GM18907 (cell line): ENCODE measurements around the gene ECM1.

ENCODE experiments used
- ATAC-seq: cut with Tn5 transposase; IDR thresholded peaks from one replicate; pipeline ENCODE4 v1.9.1; 2021; ENCODE audit warnings: mild to moderate bottlenecking, moderate library complexity; ENCODE audit not compliant: unreplicated experiment

Gene ECM1

DNA sequence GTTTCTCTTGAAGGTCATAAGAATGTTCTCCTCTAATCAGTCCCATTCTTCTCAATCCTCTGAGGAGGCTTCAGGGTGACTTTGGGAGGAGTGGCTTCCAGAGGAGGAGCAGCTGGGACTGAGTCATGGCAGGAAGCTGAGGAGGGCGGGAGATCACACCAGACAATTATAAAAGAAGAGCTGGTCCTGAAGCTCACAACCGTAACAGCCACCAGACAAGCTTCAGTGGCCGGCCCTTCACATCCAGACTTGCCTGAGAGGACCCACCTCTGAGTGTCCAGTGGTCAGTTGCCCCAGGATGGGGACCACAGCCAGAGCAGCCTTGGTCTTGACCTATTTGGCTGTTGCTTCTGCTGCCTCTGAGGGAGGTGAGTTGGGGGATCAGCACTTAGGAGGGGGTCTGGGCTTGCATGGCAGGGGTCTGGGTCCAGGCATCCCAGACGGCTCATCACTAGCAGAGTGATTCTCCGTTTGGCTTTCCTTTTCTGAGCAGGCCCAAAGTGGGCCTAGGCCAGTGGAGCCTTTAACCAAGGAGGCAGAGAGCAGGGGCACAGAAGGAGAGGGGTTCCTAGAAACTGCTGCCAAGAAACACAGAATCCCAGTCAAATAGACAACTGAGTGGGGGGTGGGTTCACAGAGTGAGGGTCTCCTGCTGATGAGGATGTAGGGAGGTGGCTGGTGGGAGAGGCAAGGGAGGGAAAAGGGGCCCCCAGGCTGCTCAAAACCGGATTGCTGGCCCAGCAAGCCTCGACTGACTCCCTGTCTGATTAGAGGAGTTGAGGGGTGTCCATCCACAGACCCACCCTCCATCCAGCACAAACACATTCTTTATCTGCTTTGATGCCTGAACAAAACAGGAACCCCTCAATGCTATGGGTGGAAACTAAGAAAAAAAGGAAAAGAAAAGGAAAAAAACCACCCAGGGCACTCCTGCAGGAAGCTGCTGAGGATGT, at the start of gene ECM1:
ECM1 (plus strand) TSS at position 198 of the 953 bp plus-strand sequence; CDS start at position 299, 101 bp downstream.
- no peak for ATAC-seq

DNA sequence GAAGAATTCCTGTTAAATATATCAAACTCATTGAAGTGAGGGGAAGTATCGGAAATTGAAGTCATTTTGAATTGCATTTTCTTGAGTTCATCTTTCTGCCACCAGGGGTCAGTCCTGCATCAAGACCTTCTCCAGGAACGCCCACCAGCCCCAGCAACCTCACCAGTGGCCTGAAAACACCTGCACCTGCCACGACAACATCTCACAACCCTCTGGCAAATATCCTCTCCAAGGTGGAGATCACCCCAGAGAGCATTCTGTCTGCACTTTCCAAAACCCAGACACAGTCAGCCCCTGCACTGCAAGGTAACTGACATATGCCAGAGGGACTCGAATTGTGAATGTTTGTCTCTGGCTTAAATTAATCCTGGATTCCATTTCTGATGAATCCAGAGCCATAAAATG, 43.5 kb upstream of the ECM1 start:
- ATAC-seq = no peak

DNA sequence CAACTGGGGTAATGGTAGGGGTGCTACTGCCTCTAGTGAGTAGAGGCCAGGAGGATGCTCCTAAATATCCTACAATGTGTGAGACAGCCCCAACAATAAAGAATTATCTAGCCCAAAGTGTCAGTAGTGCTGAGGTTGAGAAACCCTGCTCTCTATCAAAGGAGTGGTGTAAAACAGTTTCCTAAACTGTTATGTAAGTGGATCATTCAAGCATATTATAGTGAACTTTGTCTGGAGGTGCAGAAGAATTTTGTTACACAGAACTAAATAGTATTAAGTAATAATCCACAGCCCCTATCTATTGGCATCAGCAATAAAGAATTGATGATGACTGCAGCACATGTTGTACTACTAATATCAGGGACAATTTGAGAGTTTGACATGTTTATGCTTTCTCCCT, 40.9 kb upstream of the ECM1 start:
- ATAC-seq = no peak

DNA sequence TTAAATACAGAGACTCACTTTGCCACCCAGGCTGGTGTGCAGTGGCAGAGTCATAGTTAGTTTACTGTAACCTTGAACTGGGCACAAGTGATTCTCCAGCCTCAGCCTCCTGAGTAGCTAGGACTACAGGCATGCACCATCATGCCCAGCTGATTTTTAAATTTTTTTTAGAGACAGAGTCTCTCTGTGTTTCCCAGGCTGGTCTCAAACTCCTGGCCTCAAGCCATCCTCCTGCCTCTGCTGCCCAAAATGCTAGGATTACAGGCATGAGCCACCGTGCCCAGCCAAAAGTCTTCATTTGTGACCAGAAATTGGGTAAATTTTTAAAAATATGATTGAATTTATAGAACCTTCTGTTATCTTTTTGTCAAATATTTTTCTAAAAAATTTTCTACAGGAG, 38.6 kb upstream of the ECM1 start:
- ATAC-seq = no peak

DNA sequence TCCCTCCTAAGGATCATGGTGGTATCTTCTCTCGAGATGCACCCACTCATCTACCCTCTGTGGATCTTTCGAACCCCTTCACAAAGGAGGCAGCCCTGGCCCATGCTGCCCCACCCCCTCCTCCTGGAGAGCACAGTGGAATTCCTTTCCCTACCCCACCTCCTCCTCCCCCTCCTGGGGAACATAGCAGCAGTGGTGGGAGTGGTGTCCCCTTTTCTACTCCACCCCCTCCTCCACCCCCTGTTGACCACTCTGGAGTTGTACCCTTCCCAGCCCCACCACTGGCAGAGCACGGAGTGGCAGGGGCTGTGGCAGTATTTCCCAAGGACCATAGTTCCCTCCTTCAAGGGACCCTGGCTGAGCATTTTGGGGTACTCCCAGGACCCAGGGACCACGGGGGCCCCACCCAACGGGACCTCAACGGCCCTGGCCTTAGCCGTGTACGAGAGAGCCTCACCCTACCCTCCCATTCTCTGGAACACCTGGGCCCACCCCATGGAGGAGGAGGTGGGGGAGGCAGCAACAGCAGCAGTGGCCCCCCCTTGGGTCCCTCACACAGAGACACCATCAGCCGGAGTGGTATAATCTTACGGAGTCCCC, 35.2 kb upstream of the ECM1 start:
- ATAC-seq = no peak

DNA sequence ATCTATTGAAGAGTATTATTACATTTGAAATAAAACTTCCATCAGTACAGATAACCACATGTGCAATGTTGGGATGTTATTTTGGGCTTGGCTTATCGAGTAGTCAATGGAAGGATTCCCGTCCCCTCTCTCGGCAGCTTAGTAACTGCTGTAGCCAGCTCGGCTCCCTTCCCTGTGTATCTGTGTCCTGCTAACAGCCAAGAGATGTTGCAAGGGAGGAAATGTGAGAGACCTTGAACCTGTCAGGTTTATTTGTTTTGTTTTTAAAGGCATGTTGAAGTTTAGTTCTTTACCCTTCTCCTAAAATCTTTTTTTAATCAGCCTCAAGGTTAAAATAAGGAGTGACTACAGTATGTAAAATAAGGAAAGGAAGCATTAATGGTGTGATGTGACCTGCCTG, 34.2 kb upstream of the ECM1 start:
- ATAC-seq = no peak

DNA sequence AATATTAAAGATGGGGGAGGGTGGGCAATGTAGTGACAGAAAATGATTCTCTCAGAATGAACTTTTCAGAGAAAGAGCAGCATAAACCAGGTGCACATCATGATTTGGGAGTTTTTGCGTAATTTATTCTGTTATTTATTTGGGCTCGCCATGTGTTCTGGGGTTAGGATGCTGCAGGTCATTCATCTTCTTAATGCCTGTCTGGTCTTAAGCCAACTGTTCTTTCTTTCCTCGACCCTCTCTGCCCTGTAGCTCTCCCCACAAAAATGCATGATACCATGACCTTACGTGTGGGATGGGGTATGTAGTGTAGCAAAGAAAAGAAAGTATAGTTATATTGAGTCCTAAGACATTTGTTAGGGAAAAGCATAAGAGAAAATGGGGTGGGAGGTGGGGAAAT, 33.0 kb upstream of the ECM1 start:
- ATAC-seq = no peak

DNA sequence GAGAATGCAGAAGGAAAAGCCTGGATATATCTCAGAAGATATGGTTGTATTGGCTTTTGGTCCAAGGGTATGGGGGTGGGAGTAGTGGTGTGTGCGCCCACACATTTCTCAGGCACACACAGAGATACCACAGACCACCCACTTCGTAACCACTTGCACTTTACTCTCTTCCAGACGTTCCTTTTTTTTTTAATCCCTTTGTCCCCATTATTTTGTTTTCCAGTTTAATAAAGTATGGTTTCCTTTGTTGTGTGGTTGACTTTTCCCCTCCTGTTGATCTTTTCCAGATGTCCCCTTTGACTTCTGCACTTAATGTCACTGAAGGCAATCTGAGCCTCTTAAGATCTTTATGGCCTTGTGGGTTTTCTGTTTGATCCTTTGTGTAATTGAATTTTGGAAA, 31.2 kb upstream of the ECM1 start:
- no peak for ATAC-seq

DNA sequence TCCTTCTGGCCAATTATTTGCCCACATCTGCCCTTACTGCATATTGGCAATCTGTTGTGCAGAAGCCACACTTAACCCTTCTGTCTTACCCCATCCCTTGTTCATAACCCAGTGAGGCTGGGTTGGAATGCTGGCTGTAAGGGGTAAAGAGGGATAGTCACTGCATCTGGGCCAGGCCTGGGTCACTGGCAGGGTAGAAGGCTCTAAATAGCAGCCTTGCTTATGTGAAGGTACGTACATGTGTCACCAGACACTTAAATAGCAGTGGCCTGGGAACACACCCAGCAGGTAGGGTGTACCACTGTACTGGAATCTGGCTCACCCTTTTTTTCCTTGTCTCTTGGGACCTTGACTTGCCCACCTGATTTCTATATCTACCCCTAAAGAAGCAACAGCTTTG, 30.6 kb upstream of the ECM1 start:
- no peak for ATAC-seq

DNA sequence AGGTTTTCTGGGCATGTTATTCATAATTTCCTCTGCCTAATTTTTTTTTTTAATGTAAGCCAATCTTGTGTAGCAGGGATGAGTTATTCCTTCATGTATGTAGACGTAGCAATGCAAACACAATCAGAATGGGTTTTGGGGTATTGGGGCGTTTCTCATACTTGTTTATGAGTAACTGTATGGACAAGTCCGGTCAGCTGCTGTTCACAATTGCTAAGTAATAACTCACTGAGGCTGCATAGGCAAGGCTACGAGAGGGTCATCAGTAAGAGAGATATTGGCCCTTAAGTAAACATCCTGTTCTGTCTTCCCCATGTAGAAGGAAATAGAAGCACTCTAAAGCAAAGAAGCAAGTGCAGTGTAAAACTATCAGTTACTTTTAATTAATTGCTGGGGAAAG, 30.2 kb upstream of the ECM1 start:
- no peak for ATAC-seq

DNA sequence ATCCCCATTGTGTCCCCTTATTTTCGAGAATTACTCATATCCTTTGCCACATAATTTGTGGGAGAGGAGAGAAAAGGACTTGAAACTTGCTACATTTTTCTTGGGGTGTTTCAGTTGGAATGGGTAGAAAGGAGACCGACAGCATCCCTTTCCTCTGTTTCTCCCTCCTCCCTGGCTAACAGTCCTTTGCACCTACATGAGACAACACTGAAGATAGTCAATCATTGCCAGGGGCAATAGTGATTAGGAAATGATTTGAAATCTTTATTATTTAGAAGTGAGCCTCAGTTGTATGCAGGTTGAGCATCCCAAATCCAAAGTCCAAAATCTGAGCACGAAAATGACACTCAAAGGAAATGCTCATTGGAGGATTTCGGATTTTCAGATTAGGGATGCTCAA, 28.5 kb upstream of the ECM1 start:
- ATAC-seq = no peak

DNA sequence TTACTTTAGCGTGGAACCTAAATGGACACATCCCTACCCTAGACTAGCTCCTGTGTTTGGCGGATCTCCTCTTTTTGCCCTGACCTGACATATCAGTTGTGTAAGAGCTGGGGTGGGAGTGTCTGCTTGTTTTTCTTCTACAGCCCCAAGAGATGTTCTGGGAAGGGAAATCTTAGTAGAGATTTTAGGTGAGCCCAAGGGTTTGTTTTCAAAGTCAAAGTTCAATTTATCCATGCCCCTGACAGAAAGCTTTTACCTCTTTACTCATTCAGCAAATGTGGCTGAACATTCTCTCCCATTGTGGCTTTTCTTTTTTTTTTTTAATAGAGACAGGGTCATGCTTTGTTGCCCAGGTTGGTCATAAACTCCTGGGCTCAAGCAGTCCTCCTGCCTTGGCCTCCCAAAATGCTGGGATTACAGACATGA, 28.0 kb upstream of the ECM1 start:
- no peak for ATAC-seq

DNA sequence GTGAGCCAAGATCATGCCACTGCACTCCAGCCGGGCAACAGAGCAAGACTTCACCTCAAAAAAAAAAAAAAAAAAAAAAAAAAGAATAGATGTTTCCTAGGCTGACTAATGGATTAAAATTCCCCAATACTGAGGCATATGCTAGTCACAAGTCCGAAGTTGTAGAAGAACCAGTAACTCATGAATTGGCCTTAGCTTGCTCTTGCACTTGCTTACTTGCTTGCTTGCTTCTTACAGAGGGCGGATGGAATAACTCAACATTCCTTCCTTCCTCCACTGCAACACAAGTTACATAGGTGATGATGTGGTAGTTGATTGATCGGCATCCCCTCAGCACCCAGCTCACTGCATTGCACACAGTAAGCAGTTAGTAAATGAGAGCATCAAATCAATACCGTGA, 23.5 kb upstream of the ECM1 start:
- ATAC-seq = no peak

DNA sequence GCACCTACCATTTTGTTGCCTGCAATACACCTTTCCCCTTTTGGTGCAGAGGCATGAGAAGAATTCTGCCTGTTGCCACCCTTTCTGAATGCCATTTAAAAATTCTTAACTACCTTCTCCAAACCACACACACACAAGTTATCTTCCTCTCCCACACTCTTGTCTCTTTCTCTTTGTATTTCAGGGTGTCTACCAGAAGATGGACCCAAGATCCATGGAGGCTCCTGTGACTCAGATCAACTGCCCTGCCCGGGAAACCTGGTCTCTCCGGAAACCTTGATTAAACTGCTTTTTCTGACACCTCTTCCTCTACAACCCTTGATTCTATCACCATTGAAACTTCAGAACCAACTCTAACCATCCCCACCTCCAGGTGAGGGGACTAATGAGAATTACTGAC, 23.0 kb upstream of the ECM1 start:
- ATAC-seq = no peak

DNA sequence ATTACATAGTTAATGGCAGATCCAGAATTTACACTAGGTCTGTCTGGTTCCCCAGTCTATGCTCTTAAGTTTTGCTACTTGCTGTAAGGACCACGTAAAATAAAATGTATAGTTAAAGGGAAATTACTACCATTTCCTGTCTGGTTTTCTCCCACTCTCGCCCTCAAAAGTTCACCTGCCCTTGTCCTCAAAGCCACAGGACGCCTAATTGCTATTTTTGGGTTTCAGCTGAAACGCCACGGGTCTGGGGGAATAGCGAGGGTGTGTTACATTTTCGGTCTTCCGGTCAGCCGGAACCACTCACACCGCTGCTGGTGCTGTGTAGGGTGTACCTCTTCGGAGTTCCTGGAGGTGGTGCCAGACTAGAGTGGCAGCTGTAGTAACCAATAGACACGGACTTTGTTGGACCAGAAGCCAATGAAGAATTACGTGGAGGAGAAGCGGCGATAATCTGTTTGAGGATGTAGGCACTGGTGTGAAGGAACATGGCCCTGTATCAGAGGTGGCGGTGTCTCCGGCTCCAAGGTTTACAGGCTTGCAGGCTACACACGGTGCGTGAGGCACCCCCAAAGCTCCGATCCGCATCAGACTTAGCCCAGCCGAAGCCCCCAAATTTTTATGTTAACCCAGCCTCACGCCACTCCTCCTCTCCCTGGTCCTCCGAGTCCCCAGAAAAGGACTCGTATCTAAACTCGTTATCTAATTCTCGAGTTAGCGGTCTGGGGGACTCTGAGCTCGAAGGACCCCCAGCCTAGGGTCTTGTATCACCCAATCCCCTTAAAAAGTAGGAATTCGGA, 20.7 kb upstream of the ECM1 start, which contains the start of gene TARS2:
TARS2 (plus strand) TSS at position 454 of the 797 bp plus-strand sequence; CDS start at position 486, 32 bp downstream.
- peak; percentile 96 for ATAC-seq

DNA sequence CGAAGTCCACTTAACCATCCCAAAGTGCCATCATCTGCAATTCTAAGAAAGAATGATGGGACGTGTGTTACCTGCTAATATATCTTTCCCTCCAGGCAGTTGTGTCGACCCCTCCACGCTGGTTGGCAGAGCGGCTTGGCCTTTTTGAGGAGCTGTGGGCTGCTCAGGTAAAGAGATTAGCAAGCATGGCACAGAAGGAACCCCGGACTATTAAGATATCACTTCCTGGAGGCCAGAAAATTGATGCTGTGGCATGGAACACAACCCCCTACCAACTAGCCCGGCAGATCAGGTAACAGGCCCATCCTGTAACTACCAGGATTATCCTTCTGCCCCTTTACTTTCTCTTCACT, 20.2 kb upstream of the ECM1 start:
- ATAC-seq = no peak

DNA sequence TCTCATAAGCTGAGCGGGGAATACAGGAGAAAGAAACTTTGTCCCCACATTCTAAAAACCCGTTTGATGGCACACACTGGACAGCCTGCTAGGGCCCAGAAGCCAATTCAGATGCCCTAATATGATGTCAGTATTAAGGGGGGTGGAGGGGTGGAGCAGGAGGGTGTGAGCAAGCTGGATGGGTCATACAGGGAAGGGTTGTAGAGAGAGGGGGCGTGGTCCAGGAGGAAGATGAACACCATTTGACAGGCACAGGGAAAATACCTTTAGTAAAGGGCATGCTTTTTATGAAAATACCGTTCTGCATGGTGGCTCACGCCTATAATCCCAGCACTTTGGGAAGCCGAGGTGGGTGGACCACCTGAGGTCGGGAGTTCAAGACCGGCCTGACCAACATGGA, 14.7 kb upstream of the ECM1 start:
- no peak for ATAC-seq

DNA sequence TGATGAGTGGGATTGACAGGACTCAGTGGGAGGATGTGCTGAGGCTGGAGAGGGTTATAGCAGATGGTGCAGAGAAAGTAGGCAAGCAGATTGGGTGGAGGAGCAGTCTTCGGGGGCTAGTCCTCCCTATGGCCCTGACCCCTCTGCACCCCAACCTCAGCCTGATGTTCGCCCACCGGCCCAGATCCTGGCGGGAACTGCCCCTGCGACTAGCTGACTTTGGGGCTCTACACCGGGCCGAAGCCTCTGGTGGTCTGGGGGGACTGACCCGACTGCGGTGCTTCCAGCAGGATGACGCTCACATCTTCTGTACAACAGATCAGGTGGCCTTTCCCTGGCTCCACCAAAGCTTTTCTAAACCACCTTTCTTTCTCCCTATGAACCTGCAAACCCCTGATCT, 9.6 kb upstream of the ECM1 start:
- no peak for ATAC-seq

DNA sequence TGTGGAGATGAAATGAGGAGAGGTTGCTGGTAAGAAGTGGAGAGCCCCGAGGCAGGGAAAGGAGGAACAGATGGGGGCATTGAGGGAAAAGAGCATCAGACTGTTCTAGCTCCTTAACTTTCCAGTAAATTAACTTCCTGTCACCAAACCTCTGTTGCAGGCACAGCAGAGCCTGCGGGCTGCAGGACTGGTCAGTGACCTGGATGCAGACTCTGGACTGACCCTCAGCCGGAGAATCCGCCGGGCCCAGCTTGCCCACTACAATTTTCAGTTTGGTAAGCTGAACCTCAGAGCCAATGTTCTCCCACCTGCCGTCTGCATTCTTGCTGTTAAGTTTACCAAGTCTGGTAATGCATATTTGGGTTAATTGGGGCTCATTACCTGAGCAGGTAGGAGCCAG, 2.5 kb upstream of the ECM1 start:
- ATAC-seq = no peak

DNA sequence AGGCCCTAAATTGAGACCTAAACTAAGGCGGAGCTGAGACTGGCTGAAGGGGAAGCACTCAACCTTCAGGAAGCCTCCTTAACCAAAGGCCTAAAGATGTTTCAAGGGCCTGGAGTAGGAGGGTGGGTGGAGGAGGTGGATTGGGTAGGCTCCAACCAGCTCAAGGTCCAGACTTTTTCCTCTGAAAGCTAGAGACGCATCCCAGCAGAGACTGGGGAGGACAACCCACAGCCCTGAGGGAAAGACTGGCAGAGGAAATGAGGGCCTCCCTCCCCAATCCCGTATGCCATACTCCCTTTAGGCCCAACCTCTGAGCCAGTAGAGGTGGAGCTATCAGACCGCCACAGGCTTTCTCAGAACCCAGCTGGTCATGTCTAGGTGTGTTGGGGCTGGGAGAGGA, 1.1 kb downstream of the ECM1 start:
- no peak for ATAC-seq

DNA sequence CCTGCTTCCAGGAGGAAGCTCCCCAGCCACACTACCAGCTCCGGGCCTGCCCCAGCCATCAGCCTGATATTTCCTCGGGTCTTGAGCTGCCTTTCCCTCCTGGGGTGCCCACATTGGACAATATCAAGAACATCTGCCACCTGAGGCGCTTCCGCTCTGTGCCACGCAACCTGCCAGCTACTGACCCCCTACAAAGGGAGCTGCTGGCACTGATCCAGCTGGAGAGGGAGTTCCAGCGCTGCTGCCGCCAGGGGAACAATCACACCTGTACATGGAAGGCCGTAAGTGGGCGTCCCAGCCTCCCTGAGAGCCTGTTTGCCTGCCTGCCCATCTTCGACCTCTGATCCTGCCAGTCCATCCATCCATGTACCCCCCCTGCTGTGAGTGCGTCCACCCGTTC, 3.6 kb downstream of the ECM1 start:
- ATAC-seq = no peak
